GM13976 (cell line): ENCODE data around the gene CASKIN2.
A peak's percentile ranks its signal among the peaks of the same experiment; 100 is the strongest.

Experiments
- DNase-seq: peaks from one replicate; pipeline ENCODE4 v3.0.0; 2012; ENCODE audit warnings: low spot score
- in situ Hi-C: fragments of 300-500 bp; cut with MboI; formaldehyde crosslinking; loops from one replicate; pipeline ENCODE4 v1.12.0; 2022; ENCODE audit warnings: low sequenced_read_pairs, mixed read lengths, inconsistent platforms; ENCODE audit not compliant: unreplicated experiment
- TF ChIP-seq, protein P1 (sequence below): IDR thresholded peaks from 2 replicates; pipeline ENCODE4 v1.5.1; 2012; ENCODE audit warnings: borderline replicate concordance, mild to moderate bottlenecking; ENCODE audit not compliant: insufficient read depth; ENCODE audit errors: extremely low read depth, missing control alignments, control extremely low read depth

Gene CASKIN2

DNA sequence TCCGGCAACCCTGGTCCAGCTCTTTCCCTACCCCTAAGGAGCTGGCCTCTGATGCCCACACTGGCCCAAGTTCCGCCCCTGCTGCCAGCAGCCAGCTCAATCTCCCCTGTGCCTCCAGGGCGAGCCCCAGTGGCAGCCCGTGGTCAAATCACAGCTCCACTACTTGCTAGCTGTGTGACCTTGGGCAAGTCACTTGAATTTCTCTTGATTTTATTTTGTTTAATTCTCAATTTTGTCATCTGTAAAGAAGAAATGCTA is 10.3 kb downstream of the CASKIN2 start:
- TF ChIP-seq, protein P1, sequence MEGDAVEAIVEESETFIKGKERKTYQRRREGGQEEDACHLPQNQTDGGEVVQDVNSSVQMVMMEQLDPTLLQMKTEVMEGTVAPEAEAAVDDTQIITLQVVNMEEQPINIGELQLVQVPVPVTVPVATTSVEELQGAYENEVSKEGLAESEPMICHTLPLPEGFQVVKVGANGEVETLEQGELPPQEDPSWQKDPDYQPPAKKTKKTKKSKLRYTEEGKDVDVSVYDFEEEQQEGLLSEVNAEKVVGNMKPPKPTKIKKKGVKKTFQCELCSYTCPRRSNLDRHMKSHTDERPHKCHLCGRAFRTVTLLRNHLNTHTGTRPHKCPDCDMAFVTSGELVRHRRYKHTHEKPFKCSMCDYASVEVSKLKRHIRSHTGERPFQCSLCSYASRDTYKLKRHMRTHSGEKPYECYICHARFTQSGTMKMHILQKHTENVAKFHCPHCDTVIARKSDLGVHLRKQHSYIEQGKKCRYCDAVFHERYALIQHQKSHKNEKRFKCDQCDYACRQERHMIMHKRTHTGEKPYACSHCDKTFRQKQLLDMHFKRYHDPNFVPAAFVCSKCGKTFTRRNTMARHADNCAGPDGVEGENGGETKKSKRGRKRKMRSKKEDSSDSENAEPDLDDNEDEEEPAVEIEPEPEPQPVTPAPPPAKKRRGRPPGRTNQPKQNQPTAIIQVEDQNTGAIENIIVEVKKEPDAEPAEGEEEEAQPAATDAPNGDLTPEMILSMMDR = no peak
- in situ Hi-C loops = no loop called here
- no peak for DNase-seq

- TF ChIP-seq, protein P1 = peak; percentile 65
- peak; percentile 88 for DNase-seq
- in situ Hi-C loops = no loop called here
Measured at GRCh38 chr17:75504347-75505151, 10.8 kb downstream of the CASKIN2 start.

DNA sequence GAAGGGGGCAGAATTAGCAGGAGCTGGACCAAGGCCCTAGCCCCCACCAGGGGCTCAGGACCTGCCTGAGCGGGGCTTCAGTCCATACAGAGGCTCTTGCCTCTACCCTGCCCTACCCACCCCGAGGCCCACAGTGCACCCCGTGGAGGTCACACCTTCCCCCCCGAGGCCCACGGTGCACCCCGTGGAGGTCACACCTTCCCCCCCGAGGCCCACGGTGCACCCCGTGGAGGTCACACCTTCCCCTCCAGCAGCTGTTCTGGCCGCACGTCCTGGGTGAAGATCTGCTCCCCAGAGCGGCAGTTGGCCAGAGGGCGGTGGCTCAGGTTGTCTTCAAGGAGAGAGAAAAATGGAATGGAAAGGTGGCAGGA is 11.4 kb downstream of the CASKIN2 start:
- TF ChIP-seq, protein P1 = no peak
- DNase-seq = no peak
- in situ Hi-C loops = no loop called here

DNA sequence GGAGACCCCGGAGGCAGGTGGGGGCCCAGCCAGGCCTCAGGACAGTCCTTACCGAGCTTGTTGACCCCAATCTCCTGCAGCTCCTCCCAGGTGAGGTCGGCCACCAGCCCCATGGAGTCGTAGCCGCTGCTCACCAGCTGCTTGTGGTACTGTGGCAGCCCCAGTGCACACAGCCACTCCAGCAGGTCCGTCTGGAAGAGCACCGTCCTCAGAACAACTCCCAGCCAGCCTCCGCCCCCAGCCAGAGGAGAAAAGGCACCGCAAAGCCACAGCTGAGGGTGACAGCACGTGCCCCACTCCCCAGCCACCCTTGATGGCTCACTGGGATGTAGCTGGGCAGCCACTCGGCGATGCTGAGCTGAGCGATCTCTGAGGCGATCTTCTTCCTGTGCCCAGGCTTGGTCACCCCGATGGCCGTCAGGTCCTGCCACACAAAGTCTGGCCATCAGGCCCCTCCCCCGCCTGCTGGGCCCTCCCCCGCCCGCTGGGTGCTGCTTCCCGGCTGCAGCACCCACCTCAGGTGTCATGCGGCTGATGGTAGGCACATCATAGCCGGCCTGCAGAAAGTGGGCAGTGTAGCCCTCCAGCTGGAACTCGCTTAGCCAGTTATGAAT is 11.9 kb downstream of the CASKIN2 start:
- TF ChIP-seq, protein P1 = no peak
- in situ Hi-C loops = no loop called here

DNA sequence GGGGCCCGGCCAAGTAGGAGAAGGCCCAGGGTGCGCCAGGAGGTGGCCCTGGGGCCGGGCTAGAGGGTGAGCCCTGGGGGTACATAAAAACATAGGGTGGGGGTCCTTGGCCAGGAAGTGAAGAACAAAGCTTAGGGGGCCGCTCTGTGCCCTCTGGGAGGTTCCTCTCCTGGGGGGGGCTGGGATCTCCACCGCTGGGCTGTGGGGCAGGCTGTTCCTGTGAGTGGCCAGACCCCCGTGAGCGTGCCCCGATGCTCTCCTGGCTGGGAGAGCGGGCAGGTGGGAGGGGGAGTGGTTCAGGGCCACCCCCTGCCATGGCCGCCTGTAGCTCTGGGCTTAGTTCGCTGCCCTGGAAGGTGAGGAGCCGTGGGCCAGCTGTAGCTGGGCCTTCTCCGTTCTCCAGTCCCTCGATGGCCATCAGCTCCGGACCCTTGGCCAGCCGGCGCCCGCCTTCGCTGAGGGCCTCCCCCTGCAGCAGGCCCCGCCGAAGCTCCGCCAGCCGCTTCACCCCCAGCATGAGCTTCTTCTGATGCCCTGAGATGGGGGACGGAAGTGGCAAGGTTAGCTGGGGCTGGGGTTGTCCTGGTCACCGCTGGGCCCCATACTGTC is 12.5 kb downstream of the CASKIN2 start:
- TF ChIP-seq, protein P1 = no peak
- DNase-seq = no peak
- in situ Hi-C loops = no loop called here

More for the DNA sequence above, 11.9 kb downstream of the CASKIN2 start:
- DNase-seq = no peak

GRCh38 chr17:75502072-75502720 is 13.1 kb downstream of the CASKIN2 start:
- in situ Hi-C loops = no loop called here
- DNase-seq = no peak
- TF ChIP-seq, protein P1 = no peak
